Measurements from ENCODE around the gene CA11.

CA11 gene

DNA sequence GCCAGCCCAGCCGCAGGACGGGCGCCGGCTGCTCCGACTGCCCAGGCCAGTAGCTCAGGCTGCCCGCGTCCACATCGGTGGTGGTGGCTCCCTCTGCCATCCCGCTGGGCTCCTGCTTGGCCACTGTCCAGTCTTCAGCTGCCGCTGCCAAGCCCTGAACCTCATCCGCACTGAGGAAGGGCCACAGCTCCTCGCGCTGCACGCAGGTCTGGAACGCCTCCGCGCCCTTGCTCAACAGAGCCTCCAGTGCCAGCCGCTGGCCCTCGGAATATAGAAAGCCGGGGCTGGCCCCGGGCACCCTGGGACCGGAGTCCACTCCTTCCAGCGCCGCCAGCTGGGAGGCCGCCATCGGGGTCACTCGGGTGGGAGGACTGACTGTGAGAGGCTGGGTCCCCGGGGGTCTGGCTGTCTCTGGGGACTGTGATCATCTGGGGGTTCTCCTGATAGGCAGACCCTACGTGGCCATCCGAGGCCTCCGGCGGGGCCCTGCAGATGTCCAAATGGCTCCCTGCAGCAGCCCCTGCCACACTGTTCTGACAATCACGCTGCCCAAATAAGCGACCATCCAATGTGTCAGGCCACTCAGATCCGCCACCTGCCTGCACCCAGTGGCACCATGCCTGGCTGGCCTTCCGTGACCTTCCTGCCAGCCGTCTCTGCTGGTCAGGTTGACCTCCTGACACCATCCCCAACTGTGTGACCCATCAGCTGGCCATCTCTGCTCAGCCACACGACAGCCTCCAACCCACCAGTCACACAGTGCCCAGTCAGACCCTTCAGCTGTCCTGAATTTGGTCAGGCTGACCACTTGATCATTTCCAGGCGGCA lies 32.7 kb downstream of the CA11 start:
- DNase-seq (ENCODE audit: low spot score): no peak

DNA sequence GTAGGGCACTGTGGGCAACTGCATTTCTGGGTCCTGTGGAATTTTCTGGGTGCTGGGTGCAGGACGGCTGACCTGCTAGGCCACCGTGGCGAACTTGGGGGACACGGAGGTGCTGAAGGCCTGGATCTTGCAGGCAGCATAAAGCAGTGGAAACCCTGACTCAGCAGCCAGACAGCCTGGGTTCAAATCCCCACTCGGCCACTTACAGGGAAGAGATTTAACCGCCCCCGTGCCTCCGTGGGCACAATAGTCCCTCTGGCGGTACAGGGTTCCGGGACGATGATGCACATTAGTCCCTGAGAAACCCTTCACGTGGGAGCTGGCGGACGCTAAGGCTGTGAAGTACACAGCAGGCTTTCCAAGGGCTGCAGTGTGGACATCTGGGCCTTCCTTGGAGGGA lies 34.1 kb downstream of the CA11 start:
- DNase-seq (ENCODE audit: low spot score): no peak

GRCh38 chr19:48609571-48610108 lies 36.3 kb downstream of the CA11 start:
- no peak for DNase-seq (ENCODE audit: low spot score)

GRCh38 chr19:48608798-48609263 lies 37.2 kb downstream of the CA11 start:
- DNase-seq (ENCODE audit: low spot score): peak; percentile 34

- DNase-seq (ENCODE audit: low spot score): no peak
Measured at GRCh38 chr19:48607359-48607755, 38.6 kb downstream of the CA11 start.

DNA sequence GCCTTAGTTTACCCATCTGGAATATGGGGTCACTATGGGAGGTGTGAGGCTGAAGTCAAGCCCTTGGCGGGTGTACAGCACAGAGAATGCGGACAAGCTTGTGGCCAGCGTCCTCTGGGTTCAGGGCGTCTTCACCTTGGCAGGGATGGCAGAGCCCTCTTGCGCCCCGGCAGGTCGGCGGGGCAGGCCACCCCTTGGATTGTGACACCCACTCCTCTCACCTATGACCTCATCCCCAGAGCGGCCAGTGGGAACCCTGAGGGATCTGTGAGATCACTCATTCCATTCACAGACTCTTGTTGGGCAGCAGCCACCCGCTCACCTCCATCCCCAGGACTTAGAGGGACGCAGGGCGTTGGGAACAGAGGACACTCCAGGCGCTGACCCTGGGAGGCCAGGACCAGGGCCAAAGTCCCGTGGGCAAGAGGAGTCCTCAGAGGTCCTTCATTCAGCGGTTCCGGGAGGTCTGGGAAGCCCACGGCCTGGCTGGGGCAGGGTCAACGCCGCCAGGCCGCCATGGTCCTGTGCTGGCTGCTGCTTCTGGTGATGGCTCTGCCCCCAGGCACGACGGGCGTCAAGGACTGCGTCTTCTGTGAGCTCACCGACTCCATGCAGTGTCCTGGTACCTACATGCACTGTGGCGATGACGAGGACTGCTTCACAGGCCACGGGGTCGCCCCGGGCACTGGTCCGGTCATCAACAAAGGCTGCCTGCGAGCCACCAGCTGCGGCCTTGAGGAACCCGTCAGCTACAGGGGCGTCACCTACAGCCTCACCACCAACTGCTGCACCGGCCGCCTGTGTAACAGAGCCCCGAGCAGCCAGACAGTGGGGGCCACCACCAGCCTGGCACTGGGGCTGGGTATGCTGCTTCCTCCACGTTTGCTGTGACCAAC lies 39.3 kb downstream of the CA11 start, which contains the start of gene SPACA4:
SPACA4 (plus strand) TSS at position 280 of the 896 bp plus-strand sequence; CDS start at position 517, 237 bp downstream.
- DNase-seq (ENCODE audit: low spot score): no peak

- no peak for DNase-seq (ENCODE audit: low spot score)
Measured at GRCh38 chr19:48603850-48604249, 42.1 kb downstream of the CA11 start.

DNA sequence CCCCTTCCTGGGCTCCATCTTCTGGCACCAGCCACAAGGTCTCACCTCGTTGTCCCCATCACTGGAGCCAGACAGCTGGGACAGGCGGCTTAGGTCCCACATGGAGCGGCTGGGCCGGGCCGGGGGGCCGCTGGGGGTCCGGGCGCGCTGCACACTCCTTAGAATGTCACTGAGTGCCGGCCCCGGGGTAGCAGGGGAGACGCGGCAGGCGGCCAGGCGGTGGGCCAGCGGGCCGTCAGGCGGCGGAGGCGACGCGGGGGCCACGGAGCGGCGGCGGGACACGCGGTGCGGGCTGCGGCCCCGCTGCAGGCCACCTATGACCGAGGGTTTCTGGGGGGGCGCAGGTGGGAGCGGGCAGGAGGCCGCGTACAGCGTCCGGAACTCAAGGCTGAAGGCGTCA lies 42.5 kb downstream of the CA11 start:
- DNase-seq (ENCODE audit: low spot score): no peak

- DNase-seq (ENCODE audit: low spot score): no peak
Measured at GRCh38 chr19:48603001-48603400, 43.0 kb downstream of the CA11 start.

- DNase-seq (ENCODE audit: low spot score): no peak
Measured at GRCh38 chr19:48600679-48601417, 45.1 kb downstream of the CA11 start.

DNA sequence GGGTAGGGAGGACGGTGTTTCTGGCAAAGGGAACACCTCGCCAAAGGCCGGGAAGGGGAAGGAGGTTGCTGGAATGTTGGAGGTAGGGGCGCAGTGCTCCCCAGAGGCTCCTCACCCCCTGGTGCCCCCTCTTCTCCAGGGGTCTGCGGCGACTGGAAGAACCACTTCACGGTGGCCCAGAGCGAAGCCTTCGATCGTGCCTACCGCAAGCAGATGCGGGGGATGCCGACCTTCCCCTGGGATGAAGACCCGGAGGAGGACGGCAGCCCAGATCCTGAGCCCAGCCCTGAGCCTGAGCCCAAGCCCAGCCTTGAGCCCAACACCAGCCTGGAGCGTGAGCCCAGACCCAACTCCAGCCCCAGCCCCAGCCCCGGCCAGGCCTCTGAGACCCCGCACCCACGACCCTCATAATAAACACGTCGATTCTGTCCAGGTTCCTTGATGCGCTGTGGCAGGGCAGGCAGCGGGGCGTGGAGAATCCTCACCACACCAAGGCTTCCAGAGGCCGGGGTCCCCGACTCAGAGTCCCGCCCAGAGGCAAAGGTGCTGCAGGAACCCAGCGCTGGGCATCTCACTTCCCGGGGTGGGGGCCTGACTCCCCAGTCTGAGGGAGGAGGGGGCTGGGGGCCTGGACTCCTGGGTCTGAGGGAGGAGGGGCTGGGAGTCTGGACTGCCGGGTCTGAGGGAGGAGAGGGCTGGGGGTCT lies 46.8 kb downstream of the CA11 start:
- no peak for DNase-seq (ENCODE audit: low spot score)

DNA sequence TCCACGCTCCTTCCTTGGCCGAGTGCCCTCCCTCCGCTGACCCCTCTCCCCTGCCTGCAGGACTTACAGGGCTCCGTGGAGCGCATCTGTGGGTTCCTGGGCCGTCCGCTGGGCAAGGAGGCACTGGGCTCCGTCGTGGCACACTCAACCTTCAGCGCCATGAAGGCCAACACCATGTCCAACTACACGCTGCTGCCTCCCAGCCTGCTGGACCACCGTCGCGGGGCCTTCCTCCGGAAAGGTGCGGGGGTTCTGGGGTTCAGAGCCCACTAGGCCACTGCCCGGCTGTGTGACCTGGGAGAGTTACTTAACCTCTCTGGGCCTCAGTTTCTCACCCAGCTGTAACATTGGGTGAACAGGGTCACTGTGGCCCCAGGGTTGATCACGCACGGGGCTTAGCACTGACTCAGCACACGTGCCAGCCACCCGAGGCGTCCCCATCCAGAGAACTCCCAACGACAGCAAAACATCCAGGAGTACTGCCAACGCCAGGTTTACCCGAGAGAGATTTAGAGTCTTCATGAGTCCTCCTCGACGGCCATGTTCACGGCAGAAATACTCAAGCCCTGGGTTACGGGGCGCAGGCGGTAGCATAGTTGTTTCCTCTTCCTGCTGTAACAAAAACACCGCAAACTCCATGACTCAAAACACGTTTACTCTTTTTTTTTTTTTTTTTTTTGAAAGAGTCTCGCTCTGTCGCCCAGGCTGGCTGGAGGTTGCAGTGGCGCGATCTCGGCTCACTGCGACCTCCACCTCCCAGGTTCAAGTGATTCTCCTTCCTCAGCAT lies 49.1 kb downstream of the CA11 start:
- no peak for DNase-seq (ENCODE audit: low spot score)

- no peak for DNase-seq (ENCODE audit: low spot score)
Measured at GRCh38 chr19:48596237-48596636, 49.8 kb downstream of the CA11 start.

DNA sequence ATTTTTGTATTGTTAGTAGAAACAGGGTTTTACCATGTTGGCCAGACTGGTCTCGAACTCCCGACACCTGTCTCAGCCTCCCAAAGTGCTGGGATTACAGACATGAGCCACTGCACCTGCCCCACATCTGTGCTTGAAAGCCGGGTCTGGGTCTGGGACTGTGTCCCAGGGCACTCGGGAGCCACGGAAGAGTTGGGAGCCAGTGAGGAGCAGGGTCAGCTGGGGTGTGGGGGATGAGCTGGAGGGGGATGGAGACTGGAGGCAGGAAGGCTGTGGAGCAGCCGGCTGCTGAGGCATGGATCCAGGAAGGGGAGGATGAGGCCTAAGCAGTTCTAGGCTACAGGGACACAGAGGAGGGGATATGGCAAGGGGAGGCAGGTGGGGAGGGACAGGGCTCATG lies 50.2 kb downstream of the CA11 start:
- DNase-seq (ENCODE audit: low spot score): no peak

- no peak for DNase-seq (ENCODE audit: low spot score)
Measured at GRCh38 chr19:48595171-48595570, 50.8 kb downstream of the CA11 start.

- no peak for DNase-seq (ENCODE audit: low spot score)
Measured at GRCh38 chr19:48591021-48591420, 55.0 kb downstream of the CA11 start.

DNA sequence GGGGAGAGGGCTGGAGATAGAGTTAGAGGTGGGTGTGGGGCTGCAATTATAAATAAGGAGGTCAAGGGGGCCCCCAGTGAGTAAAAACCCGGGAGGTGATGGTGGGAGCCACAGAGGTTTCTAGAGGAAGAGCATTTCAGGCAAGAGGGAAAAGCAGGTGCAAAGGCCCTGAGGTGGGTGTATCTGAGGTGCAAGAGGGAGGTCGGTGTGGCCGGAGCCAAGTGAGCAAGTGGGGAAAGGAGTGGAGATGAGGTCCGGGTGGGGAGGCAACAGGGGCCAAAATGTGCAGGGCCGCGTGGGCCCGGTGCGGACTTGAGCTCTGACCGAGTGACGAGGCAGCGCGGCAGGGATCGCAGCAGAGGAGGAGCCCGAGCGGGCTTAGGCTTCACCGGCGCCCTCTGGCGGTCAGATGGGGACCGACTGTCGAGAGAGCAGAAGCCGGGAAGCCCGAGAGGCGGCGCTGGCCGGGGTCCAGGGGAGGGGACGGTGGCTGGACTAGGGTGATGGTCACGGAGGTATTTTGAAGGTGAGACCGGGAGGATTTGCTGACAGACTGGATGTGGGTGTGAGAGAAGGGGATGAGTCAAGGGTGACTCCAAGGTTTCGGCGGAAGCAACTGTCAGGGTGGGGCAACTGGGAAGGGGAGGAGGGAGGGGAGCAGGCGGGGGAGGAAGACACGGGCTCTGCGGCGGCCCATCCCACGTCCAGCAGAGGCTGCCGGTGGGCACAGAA lies 57.2 kb downstream of the CA11 start:
- peak; percentile 91 for DNase-seq (ENCODE audit: low spot score)

All from hematopoietic multipotent progenitor cell treated with erythropoietin and hydrocortisone succinate and interleukin-3 and kit ligand, for 17 days (in vitro differentiated cells).